ENCODE measurements around the gene PDAP1. TPM values are rescaled to one million over a fixed set of nuclear protein-coding genes. Genes with fewer than 3 reads are reported as not detected.
"Not testable (repeated sequence)": the region's sequence is repeated elsewhere in the genome, so short reads cannot be mapped to it uniquely, and the experiment has no call there.

PDAP1 gene
- total RNA-seq, 1 experiment from 2014 or later = 200 TPM

- RAD21 ChIA-PET (ENCODE audit: low non-redundant PET in 1 of 2, low total read pairs in 2 of 2, uncharacterized antibody in 2 of 2, unreplicated experiment in 2 of 2); CTCF ChIA-PET; H4K20me1 ChIP-seq (ENCODE audit: insufficient read depth); H3K27me3 ChIP-seq (ENCODE audit: insufficient read depth, low read length); DNase-seq (ENCODE audit: low read depth, low spot score); H2AFZ ChIP-seq (ENCODE audit: low read depth, low read length, poor library complexity, severe bottlenecking); H3K4me3 ChIP-seq (replicated peaks in 1 of 2; ENCODE audit: low read depth in 1 of 2, low read length in 2 of 2); ATAC-seq; POLR2A ChIA-PET; intact Hi-C loops (cut with micrococcal nuclease); BruUV-seq (replicated peaks); H3K4me2 ChIP-seq (ENCODE audit: low read length); H3K27ac ChIP-seq (ENCODE audit: low read depth, low read length); H3K4me1 ChIP-seq (ENCODE audit: control insufficient read depth in 1 of 2, insufficient read depth in 2 of 2, low read length in 2 of 2); H3K9ac ChIP-seq (ENCODE audit: low read length); H3K9me3 ChIP-seq (ENCODE audit: control insufficient read depth in 1 of 2, insufficient read depth in 1 of 2, low read depth in 1 of 2, low read length in 2 of 2); H3K9me2 ChIP-seq (ENCODE audit: insufficient read depth): not testable (repeated sequence)
- Histone ChIP-seq H3K36me3 (ENCODE audit: control insufficient read depth in 1 of 2, insufficient read depth in 2 of 2, low read length in 2 of 2) (peaks cover 22 to 30% of the 10 kb centered on the region in 2 experiments; a peak in 3 of 4 replicates), H3K79me2 (ENCODE audit: insufficient read depth, low read length) (peaks cover 17% of the 10 kb centered on the region)
Observed at GRCh38 chr7:99431756-99432540, 23.6 kb upstream of the PDAP1 start.

GRCh38 chr7:99429756-99430155 lies 21.4 kb upstream of the PDAP1 start:
- ChIA-PET POLR2A (no interaction called here), RAD21 (ENCODE audit: low non-redundant PET in 1 of 2, low total read pairs in 2 of 2, uncharacterized antibody in 2 of 2, unreplicated experiment in 2 of 2) (no interaction called here), CTCF (no interaction called here)
- no TSS peak for BruUV-seq (replicated peaks)
- no peak overlapping the region for H3K4me3 ChIP-seq (replicated peaks in 1 of 2; ENCODE audit: low read depth in 1 of 2, low read length in 2 of 2)
- H3K9ac ChIP-seq (ENCODE audit: low read length) = no peak overlapping the region
- H3K27me3 ChIP-seq (ENCODE audit: insufficient read depth, low read length) = no peaks in the 10 kb centered on the region
- H3K27ac ChIP-seq (ENCODE audit: low read depth, low read length) = no peak overlapping the region
- no peaks in the 10 kb centered on the region for H4K20me1 ChIP-seq (ENCODE audit: insufficient read depth)
- H3K4me1 ChIP-seq (ENCODE audit: control insufficient read depth in 1 of 2, insufficient read depth in 2 of 2, low read length in 2 of 2) = no peaks in the 10 kb centered on the region
- no peaks in the 10 kb centered on the region for H3K9me3 ChIP-seq (ENCODE audit: control insufficient read depth in 1 of 2, insufficient read depth in 1 of 2, low read depth in 1 of 2, low read length in 2 of 2)
- ATAC-seq (no peak), DNase-seq (ENCODE audit: low read depth, low spot score) (no peak)
- no peaks in the 10 kb centered on the region for H3K9me2 ChIP-seq (ENCODE audit: insufficient read depth)
- no peak overlapping the region for H3K4me2 ChIP-seq (ENCODE audit: low read length)
- no peak overlapping the region for H2AFZ ChIP-seq (ENCODE audit: low read depth, low read length, poor library complexity, severe bottlenecking)
- no peaks in the 10 kb centered on the region; the same call in 1 of the 2 replicates for H3K79me2 ChIP-seq (ENCODE audit: insufficient read depth, low read length)
- H3K36me3 ChIP-seq (ENCODE audit: control insufficient read depth in 1 of 2, insufficient read depth in 2 of 2, low read length in 2 of 2) = peaks cover 19 to 37% of the 10 kb centered on the region in 2 experiments; a peak in 3 of 4 replicates
- intact Hi-C loops (cut with micrococcal nuclease) = no loop called here
- TF ChIP-seq SRF (IDR thresholded peaks at IDR 0.05; ENCODE audit: low read depth) (no peak), ZNF274 (IDR thresholded peaks at IDR 0.05; ENCODE audit: low read depth, low read length) (no peak), SIN3A (IDR thresholded peaks at IDR 0.05; ENCODE audit: low read depth) (no peak), SP1 (IDR thresholded peaks at IDR 0.05; ENCODE audit: low read depth) (no peak), CEBPB (IDR thresholded peaks at IDR 0.05; ENCODE audit: low read depth) (no peak), EGR1 (IDR thresholded peaks at IDR 0.05; ENCODE audit: low read depth) (no peak), ZBTB33 (IDR thresholded peaks at IDR 0.05; ENCODE audit: extremely low read depth, insufficient replicate concordance, low read length) (no peak), EZH2 (IDR thresholded peaks at IDR 0.05) (no peak), POLR2AphosphoS5 (IDR thresholded peaks at IDR 0.05; ENCODE audit: low read depth, low read length) (no peak), CBX3 (IDR thresholded peaks at IDR 0.05; ENCODE audit: low read depth) (no peak), JUND (IDR thresholded peaks at IDR 0.05) (no peak), REST (IDR thresholded peaks at IDR 0.05; ENCODE audit: low read depth) (no peak), RAD21 (IDR thresholded peaks at IDR 0.05; ENCODE audit: low read depth) (no peak)
- TF ChIP-seq, protein P1, sequence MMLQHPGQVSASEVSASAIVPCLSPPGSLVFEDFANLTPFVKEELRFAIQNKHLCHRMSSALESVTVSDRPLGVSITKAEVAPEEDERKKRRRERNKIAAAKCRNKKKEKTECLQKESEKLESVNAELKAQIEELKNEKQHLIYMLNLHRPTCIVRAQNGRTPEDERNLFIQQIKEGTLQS (IDR thresholded peaks at IDR 0.05) = no peak
